ENCODE data around the gene ZNF311. TPM values are rescaled to one million over a fixed set of nuclear protein-coding genes. Genes with fewer than 3 reads are reported as not detected.

ZNF311 gene
- total and polyA plus RNA-seq, 2 of the 13 experiments (the other 11 are each of a cell fraction or from before 2014, with no cell fraction given), result not detected

GRCh38 chr6:28985462-28986164, 19.5 kb downstream of the ZNF311 start (continued):
- TF ChIP-seq ZFP91 (CRISPR knock-in tag; IDR thresholded peaks at IDR 0.05; ENCODE audit: borderline replicate concordance) (0 out of 2 replicates have a peak, but pooled peaks have one; percentile 31), PPARG (CRISPR knock-in tag; conservative IDR thresholded peaks at IDR 0.05) (peak; percentile 63; the same call in 1 of the 2 replicates), ASH2L (IDR thresholded peaks at IDR 0.05; ENCODE audit: insufficient read length, low read depth, low read length) (peak; percentile 78), RFXANK (CRISPR knock-in tag; IDR thresholded peaks at IDR 0.05) (no peak), SAP130 (CRISPR knock-in tag; IDR thresholded peaks at IDR 0.05; ENCODE audit: low read depth) (peak; percentile 88), SMAD3 (CRISPR knock-in tag; IDR thresholded peaks at IDR 0.05) (peak; percentile 87; the same call in 1 of the 2 replicates), GTF3A (CRISPR knock-in tag; conservative IDR thresholded peaks at IDR 0.05) (no peak), ETS1 (CRISPR knock-in tag; IDR thresholded peaks at IDR 0.05) (no peak), ZNF468 (CRISPR knock-in tag; IDR thresholded peaks at IDR 0.05) (no peak), HMG20A (CRISPR knock-in tag; IDR thresholded peaks at IDR 0.05; ENCODE audit: borderline replicate concordance) (0 out of 2 replicates have a peak, but pooled peaks have one; percentile 26), ZBTB7B (CRISPR knock-in tag; IDR thresholded peaks at IDR 0.05) (peak; percentile 74)
- TF ChIP-seq, protein P1, sequence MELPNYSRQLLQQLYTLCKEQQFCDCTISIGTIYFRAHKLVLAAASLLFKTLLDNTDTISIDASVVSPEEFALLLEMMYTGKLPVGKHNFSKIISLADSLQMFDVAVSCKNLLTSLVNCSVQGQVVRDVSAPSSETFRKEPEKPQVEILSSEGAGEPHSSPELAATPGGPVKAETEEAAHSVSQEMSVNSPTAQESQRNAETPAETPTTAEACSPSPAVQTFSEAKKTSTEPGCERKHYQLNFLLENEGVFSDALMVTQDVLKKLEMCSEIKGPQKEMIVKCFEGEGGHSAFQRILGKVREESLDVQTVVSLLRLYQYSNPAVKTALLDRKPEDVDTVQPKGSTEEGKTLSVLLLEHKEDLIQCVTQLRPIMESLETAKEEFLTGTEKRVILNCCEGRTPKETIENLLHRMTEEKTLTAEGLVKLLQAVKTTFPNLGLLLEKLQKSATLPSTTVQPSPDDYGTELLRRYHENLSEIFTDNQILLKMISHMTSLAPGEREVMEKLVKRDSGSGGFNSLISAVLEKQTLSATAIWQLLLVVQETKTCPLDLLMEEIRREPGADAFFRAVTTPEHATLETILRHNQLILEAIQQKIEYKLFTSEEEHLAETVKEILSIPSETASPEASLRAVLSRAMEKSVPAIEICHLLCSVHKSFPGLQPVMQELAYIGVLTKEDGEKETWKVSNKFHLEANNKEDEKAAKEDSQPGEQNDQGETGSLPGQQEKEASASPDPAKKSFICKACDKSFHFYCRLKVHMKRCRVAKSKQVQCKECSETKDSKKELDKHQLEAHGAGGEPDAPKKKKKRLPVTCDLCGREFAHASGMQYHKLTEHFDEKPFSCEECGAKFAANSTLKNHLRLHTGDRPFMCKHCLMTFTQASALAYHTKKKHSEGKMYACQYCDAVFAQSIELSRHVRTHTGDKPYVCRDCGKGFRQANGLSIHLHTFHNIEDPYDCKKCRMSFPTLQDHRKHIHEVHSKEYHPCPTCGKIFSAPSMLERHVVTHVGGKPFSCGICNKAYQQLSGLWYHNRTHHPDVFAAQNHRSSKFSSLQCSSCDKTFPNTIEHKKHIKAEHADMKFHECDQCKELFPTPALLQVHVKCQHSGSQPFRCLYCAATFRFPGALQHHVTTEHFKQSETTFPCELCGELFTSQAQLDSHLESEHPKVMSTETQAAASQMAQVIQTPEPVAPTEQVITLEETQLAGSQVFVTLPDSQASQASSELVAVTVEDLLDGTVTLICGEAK (IDR thresholded peaks at IDR 0.05), result no peak
- TF ChIP-seq, protein P1 (CRISPR knock-in tag; IDR thresholded peaks at IDR 0.05), result peak; percentile 63; the same call in 1 of the 2 replicates
- TF ChIP-seq, protein P2, sequence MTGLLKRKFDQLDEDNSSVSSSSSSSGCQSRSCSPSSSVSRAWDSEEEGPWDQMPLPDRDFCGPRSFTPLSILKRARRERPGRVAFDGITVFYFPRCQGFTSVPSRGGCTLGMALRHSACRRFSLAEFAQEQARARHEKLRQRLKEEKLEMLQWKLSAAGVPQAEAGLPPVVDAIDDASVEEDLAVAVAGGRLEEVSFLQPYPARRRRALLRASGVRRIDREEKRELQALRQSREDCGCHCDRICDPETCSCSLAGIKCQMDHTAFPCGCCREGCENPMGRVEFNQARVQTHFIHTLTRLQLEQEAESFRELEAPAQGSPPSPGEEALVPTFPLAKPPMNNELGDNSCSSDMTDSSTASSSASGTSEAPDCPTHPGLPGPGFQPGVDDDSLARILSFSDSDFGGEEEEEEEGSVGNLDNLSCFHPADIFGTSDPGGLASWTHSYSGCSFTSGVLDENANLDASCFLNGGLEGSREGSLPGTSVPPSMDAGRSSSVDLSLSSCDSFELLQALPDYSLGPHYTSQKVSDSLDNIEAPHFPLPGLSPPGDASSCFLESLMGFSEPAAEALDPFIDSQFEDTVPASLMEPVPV (CRISPR knock-in tag; IDR thresholded peaks at IDR 0.05), result no peak
